PC-9 (cell line): Measurements from ENCODE around the gene RNF130. TPM values are rescaled to one million over a fixed set of nuclear protein-coding genes. Genes with fewer than 3 reads are reported as not detected.

Experiments used
- BruUV-seq: library from RNA; stranded (reverse); fragments of 400-500 nt; replicated peaks from 2 replicates; lab custom pipeline; 2021; lab: Mats Ljungman, UMichigan
- CTCF ChIA-PET: fragments of 300-600 bp; sonication (Branson Sonifier 250); formaldehyde crosslinking; loops from one replicate; lab custom pipeline; 2022; ENCODE audit warnings: antibody characterized with exemption; lab: Charles Lee
- POLR2A ChIA-PET: fragments of 300-600 bp; sonication (Branson Sonifier 250); formaldehyde crosslinking; loops from one replicate; lab custom pipeline; 2022; ENCODE audit warnings: antibody characterized with exemption; ENCODE audit not compliant: unreplicated experiment; lab: Charles Lee
- DNase-seq, 2 experiments: peaks; one replicate each; pipeline versions ENCODE4 v3.0.0 to v3.0.0-alpha.2; 2015 to 2022; ENCODE audit warnings: mixed read lengths in 1 of 2
- H2AFZ ChIP-seq: fragments of 200-600 bp; sonication (generic); 2 replicates; pipeline ENCODE4 v1.8.1; 2017; ENCODE audit warnings: antibody characterized with exemption
- H3F3A ChIP-seq: fragments of 200-600 bp; sonication (generic); 2 replicates; pipeline ENCODE4 v1.8.1; 2017; ENCODE audit warnings: antibody characterized with exemption, mild to moderate bottlenecking, low read depth; ENCODE audit not compliant: insufficient read depth
- H3K27ac ChIP-seq: fragments of 200-600 bp; sonication (generic); 2 replicates; pipeline ENCODE4 v1.6.1; 2016; ENCODE audit warnings: mixed run types
- H3K27me3 ChIP-seq: fragments of 200-600 bp; sonication (generic); 2 replicates; pipeline ENCODE4 v1.6.1; 2016; ENCODE audit warnings: low read depth, mixed run types; ENCODE audit not compliant: insufficient read depth
- H3K36me3 ChIP-seq: fragments of 200-600 bp; sonication (generic); 2 replicates; pipeline ENCODE4 v1.6.1; 2016; ENCODE audit warnings: low read depth, mixed run types
- H3K4me1 ChIP-seq: fragments of 200-600 bp; sonication (generic); replicated peaks from 2 replicates; pipeline ENCODE4 v1.6.1; 2016; ENCODE audit warnings: mixed run types; ENCODE audit not compliant: insufficient read depth
- H3K4me2 ChIP-seq: fragments of 200-600 bp; sonication (generic); 2 replicates; pipeline ENCODE4 v1.6.1; 2017; ENCODE audit warnings: mixed run types
- H3K4me3 ChIP-seq: fragments of 200-600 bp; sonication (generic); 2 replicates; pipeline ENCODE4 v1.6.1; 2016; ENCODE audit warnings: mixed run types
- H3K79me2 ChIP-seq: fragments of 200-600 bp; sonication (generic); 2 replicates; pipeline ENCODE4 v1.6.1; 2017; ENCODE audit warnings: low read depth, mixed run types
- H3K9me2 ChIP-seq: fragments of 200-600 bp; sonication (generic); 2 replicates; pipeline ENCODE4 v1.8.1; 2017; ENCODE audit warnings: mild to moderate bottlenecking; ENCODE audit not compliant: insufficient read depth
- H3K9me3 ChIP-seq: fragments of 200-600 bp; sonication (generic); 2 replicates; pipeline ENCODE4 v1.8.1; 2016; ENCODE audit warnings: low read depth; ENCODE audit not compliant: insufficient read depth
- H4K20me1 ChIP-seq: fragments of 200-600 bp; sonication (generic); 2 replicates; pipeline ENCODE4 v1.8.1; 2017; ENCODE audit not compliant: insufficient read depth
- EZH2 ChIP-seq: fragments of 200-600 bp; sonication (generic); IDR thresholded peaks from 2 replicates; pipeline ENCODE4 v1.8.0; 2017; ENCODE audit warnings: antibody characterized with exemption, low read depth
- intact Hi-C: fragments of 100-400 bp; cut with micrococcal nuclease; formaldehyde crosslinking; loops from one replicate; pipeline ENCODE4 v1.10.0; 2022; ENCODE audit not compliant: unreplicated experiment
- total RNA-seq: library from RNA; stranded (reverse); gene quantifications from 2 replicates; pipeline ENCODE4 v1.2.3, GENCODE V29; 2021
- TF ChIP-seq, protein P1 (sequence below): fragments of 200-600 bp; sonication (generic); conservative IDR thresholded peaks from 2 replicates; pipeline ENCODE4 v1.6.1; 2017; ENCODE audit warnings: mixed run types, antibody characterized with exemption, mild to moderate bottlenecking, moderate library complexity

Gene RNF130
- total RNA-seq, 1 experiment from 2014 or later = 49.6 TPM

DNA sequence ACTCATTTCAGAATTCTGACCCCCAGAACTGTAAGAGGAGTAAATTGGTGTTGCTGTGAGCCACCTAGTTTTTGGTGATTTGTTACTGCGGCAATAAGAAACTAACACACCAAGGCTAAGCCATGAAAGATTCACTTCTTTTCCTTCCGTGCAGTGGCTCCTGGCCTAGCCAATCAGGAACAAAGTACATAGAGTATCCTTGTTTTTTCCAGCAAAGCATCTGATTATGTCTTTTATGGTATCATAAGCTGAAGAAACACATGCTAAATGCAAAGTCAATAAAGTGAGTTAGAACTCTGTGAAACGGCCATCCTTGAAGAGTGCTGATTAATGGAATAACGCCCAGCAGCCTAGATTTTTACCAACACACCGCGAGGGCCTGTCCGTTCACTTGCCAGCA, 11.4 kb downstream of the RNF130 start:
- Histone ChIP-seq H3K9me2 (no peaks in the 10 kb centered on the region), H3K27ac (no peak overlapping the region), H2AFZ (no peak overlapping the region), H3K4me2 (no peak overlapping the region), H4K20me1 (peaks cover 5% of the 10 kb centered on the region; the same call in 1 of the 2 replicates), H3K36me3 (no peaks in the 10 kb centered on the region), H3K9me3 (no peaks in the 10 kb centered on the region), H3K4me1 (no peaks in the 10 kb centered on the region), H3K4me3 (no peak overlapping the region), H3K79me2 (no peaks in the 10 kb centered on the region; the same call in 1 of the 2 replicates), H3K27me3 (no peaks in the 10 kb centered on the region), H3F3A (no peaks in the 10 kb centered on the region)
- no peak for DNase-seq
- intact Hi-C loops = no loop called here
- no TSS peak for BruUV-seq
- ChIA-PET POLR2A (no interaction called here), CTCF (no interaction called here)
- no peak for TF ChIP-seq EZH2
- TF ChIP-seq, protein P1, sequence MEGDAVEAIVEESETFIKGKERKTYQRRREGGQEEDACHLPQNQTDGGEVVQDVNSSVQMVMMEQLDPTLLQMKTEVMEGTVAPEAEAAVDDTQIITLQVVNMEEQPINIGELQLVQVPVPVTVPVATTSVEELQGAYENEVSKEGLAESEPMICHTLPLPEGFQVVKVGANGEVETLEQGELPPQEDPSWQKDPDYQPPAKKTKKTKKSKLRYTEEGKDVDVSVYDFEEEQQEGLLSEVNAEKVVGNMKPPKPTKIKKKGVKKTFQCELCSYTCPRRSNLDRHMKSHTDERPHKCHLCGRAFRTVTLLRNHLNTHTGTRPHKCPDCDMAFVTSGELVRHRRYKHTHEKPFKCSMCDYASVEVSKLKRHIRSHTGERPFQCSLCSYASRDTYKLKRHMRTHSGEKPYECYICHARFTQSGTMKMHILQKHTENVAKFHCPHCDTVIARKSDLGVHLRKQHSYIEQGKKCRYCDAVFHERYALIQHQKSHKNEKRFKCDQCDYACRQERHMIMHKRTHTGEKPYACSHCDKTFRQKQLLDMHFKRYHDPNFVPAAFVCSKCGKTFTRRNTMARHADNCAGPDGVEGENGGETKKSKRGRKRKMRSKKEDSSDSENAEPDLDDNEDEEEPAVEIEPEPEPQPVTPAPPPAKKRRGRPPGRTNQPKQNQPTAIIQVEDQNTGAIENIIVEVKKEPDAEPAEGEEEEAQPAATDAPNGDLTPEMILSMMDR = no peak

DNA sequence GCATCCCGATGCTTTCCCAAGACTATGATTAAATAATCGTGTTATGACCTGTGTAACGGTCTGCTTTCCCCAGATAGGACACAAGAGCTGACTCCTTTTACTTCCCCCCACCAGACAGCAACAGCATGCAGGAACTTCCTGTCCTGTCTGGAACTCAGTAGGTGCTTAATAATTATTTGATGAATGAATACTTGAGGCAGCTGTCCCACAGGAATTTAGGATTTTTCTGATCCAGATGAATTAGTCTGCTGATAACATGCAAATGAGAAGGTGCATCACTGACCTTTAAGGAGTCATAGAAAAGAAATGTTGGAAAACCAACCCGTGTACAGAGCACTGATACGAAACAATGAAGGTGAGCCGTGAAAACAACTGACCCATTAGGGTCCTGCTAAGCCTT, 12.2 kb downstream of the RNF130 start:
- POLR2A ChIA-PET = no interaction called here
- Histone ChIP-seq H4K20me1 (peaks cover 5% of the 10 kb centered on the region; the same call in 1 of the 2 replicates), H3K4me3 (no peak overlapping the region), H3F3A (no peaks in the 10 kb centered on the region), H3K4me1 (no peaks in the 10 kb centered on the region), H3K27me3 (no peaks in the 10 kb centered on the region), H2AFZ (no peak overlapping the region), H3K79me2 (no peaks in the 10 kb centered on the region; the same call in 1 of the 2 replicates), H3K27ac (no peak overlapping the region), H3K9me2 (no peaks in the 10 kb centered on the region), H3K4me2 (no peak overlapping the region), H3K36me3 (no peaks in the 10 kb centered on the region), H3K9me3 (no peaks in the 10 kb centered on the region)
- no peak for DNase-seq
- no peak for TF ChIP-seq EZH2
- TF ChIP-seq, protein P1 = no peak
- CTCF ChIA-PET = no interaction called here
- BruUV-seq = no TSS peak
- intact Hi-C loops = no loop called here

DNA sequence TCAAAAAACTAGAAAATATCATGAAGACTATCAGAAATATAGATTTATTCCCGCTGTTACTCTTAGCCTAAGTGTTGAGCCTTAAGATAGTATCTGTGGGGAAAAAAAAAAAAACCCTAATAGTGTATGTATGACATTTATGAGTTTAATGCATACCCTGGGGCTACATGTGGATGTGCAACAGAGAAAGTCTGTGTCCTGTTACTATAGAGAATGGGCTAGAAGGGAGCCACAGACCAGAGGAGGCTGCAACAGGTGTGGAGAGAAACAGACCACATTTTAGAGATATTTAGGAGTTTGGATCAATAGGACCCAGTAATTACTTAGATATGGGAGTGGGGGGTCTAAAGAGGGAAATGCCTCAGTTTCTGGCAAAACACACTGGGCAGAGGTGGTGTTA, 15.4 kb downstream of the RNF130 start:
- H3F3A ChIP-seq = no peaks in the 10 kb centered on the region
- DNase-seq = no peak
- no peak overlapping the region for H3K4me3 ChIP-seq
- H3K4me1 ChIP-seq = no peaks in the 10 kb centered on the region
- no peaks in the 10 kb centered on the region; the same call in 1 of the 2 replicates for H3K79me2 ChIP-seq
- TF ChIP-seq, protein P1 = no peak
- no peak for TF ChIP-seq EZH2
- no peak overlapping the region for H3K27ac ChIP-seq
- H3K4me2 ChIP-seq = no peak overlapping the region
- no TSS peak for BruUV-seq
- intact Hi-C loops = no loop called here
- H3K9me2 ChIP-seq = no peaks in the 10 kb centered on the region
- no peaks in the 10 kb centered on the region for H3K36me3 ChIP-seq
- POLR2A ChIA-PET = no interaction called here
- no peaks in the 10 kb centered on the region for H3K27me3 ChIP-seq
- CTCF ChIA-PET = no interaction called here
- 0 out of 2 replicates have a peak, but pooled peaks cover 5% of the 10 kb centered on the region for H4K20me1 ChIP-seq
- H2AFZ ChIP-seq = no peak overlapping the region
- H3K9me3 ChIP-seq = no peaks in the 10 kb centered on the region
